GM12892 (cell line): ENCODE measurements around the gene GAB2.

Experiments used
- POLR2A ChIP-seq: IDR thresholded peaks from 2 replicates; pipeline ENCODE4 v1.6.1; 2011; ENCODE audit warnings: low read depth, low read length, control low read depth
- POLR2AphosphoS5 ChIP-seq: IDR thresholded peaks from 2 replicates; pipeline ENCODE4 v1.6.1; 2011; ENCODE audit warnings: low read depth, low read length, control low read depth
- TAF1 ChIP-seq: IDR thresholded peaks from 2 replicates; pipeline ENCODE4 v1.6.1; 2011; ENCODE audit warnings: low read depth, mild to moderate bottlenecking, control low read depth, low read length, borderline replicate concordance

GRCh38 chr11:78351979-78352841, 65.4 kb downstream of the GAB2 start:
- TF ChIP-seq POLR2AphosphoS5 (no peak), POLR2A (no peak), TAF1 (no peak)
